GM12878 (cell line): ENCODE measurements around the gene ABCA13. TPM values are rescaled to one million over a fixed set of nuclear protein-coding genes. Genes with fewer than 3 reads are reported as not detected.

Experiments
- ATAC-seq: fragments of 200-7000 bp; cut with Tn5 transposase; 3 replicates; pipeline ENCODE4 v1.9.1; 2020; ENCODE audit warnings: mild to moderate bottlenecking, moderate library complexity
- BruUV-seq: library from RNA; stranded (reverse); fragments of 400-500 nt; replicated peaks from 2 replicates; lab custom pipeline; 2021; lab: Mats Ljungman, UMichigan
- CTCF ChIA-PET: fragments of 300-600 bp; sonication (Branson Sonifier 250); formaldehyde crosslinking; extraction: SDS; loops from one replicate; lab custom pipeline; 2021; ENCODE audit warnings: inconsistent platforms; lab: Yijun Ruan, JAX
- POLR2A ChIA-PET: fragments of 350-600 bp; formaldehyde crosslinking; extraction: SDS; loops from one replicate; lab custom pipeline; 2021; ENCODE audit warnings: inconsistent platforms; lab: Charles Lee
- RAD21 ChIA-PET: fragments of 300-600 bp; sonication (Branson Sonifier 250); formaldehyde crosslinking; loops from one replicate; lab custom pipeline; 2023; ENCODE audit warnings: antibody characterized with exemption; ENCODE audit not compliant: unreplicated experiment; lab: Charles Lee
- SMC1A ChIA-PET: fragments of 300-600 bp; sonication (Branson Sonifier 250); formaldehyde crosslinking; loops from one replicate; lab custom pipeline; 2023; ENCODE audit not compliant: unreplicated experiment, uncharacterized antibody; lab: Charles Lee
- DNase-seq: peaks from one replicate; pipeline ENCODE4 v3.0.0-alpha.2; 2011; ENCODE audit warnings: low read depth, low spot score
- FAIRE-seq: peaks from 3 replicates; lab custom pipeline; 2011; peaks lifted over from hg19 to GRCh38; lab: Jason Lieb, UNC
- H2AFZ ChIP-seq: 2 replicates; pipeline ENCODE4 v1.6.0; 2011; ENCODE audit warnings: low read depth, low read length, control low read depth; ENCODE audit not compliant: control insufficient read depth
- H3K27ac ChIP-seq: 2 replicates; pipeline ENCODE4 v1.5.1; 2011; ENCODE audit warnings: control low read depth; ENCODE audit not compliant: control insufficient read depth, insufficient read depth
- H3K27me3 ChIP-seq, 2 experiments: replicated peaks in 1 of 2; 2 replicates each; pipeline versions ENCODE4 v1.6.0 to v1.6.1; 2011; ENCODE audit warnings: low read length in 1 of 2; ENCODE audit not compliant: control insufficient read depth in 2 of 2, insufficient read depth in 2 of 2
- H3K36me3 ChIP-seq, 2 experiments: 2 replicates each; pipeline ENCODE4 v1.5.1; 2011; ENCODE audit warnings: low read length in 1 of 2; ENCODE audit not compliant: control insufficient read depth in 2 of 2, insufficient read depth in 2 of 2
- H3K4me1 ChIP-seq: 2 replicates; pipeline ENCODE4 v1.6.1; 2011; ENCODE audit warnings: mild to moderate bottlenecking, low read length, moderate library complexity, mixed read lengths; ENCODE audit not compliant: control insufficient read depth, insufficient read depth
- H3K4me2 ChIP-seq: 2 replicates; pipeline ENCODE4 v1.6.0; 2011; ENCODE audit warnings: control low read depth; ENCODE audit not compliant: control insufficient read depth, insufficient read depth
- H3K4me3 ChIP-seq: fragments of 200-600 bp; sonication (generic); 2 replicates; pipeline ENCODE4 v1.5.1; 2016
- H3K79me2 ChIP-seq: 2 replicates; pipeline ENCODE4 v1.6.0; 2011; ENCODE audit warnings: low read length; ENCODE audit not compliant: control insufficient read depth, insufficient read depth
- H3K9ac ChIP-seq: 2 replicates; pipeline ENCODE4 v1.8.0; 2011; ENCODE audit warnings: low read length, control low read depth, mixed read lengths; ENCODE audit not compliant: control insufficient read depth, insufficient read depth
- H3K9me3 ChIP-seq: replicated peaks from 3 replicates; pipeline ENCODE4 v1.5.1; 2011; ENCODE audit warnings: mild to moderate bottlenecking, low read length; ENCODE audit not compliant: control insufficient read depth, insufficient read depth
- H4K20me1 ChIP-seq: 2 replicates; pipeline ENCODE4 v1.6.0; 2011; ENCODE audit not compliant: control insufficient read depth, insufficient read depth
- NKRF ChIP-seq: fragments of 450-650 bp; conservative IDR thresholded peaks from 2 replicates; pipeline ENCODE4 v1.6.1; 2017; ENCODE audit warnings: mild to moderate bottlenecking, moderate library complexity
- RAD21 ChIP-seq: IDR thresholded peaks from 2 replicates; pipeline ENCODE4 v1.6.1; 2011; ENCODE audit warnings: mild to moderate bottlenecking, low read depth, low read length, moderate library complexity; ENCODE audit not compliant: insufficient read depth
- SMAD1 ChIP-seq: fragments of 450-650 bp; IDR thresholded peaks from 2 replicates; pipeline ENCODE4 v1.6.1; 2018; ENCODE audit warnings: mild to moderate bottlenecking, low read depth; ENCODE audit not compliant: partially characterized antibody
- WGBS: methylation state at CpG from one replicate; pipeline ENCODE4 v1.1.6; 2016; ENCODE audit warnings: low lambda C conversion rate; ENCODE audit not compliant: insufficient replicate concordance, insufficient coverage; ENCODE audit errors: missing lambda C conversion rate; 5-methylcytosine and 5-hydroxymethylcytosine counted together
- in situ Hi-C: fragments of 300-500 bp; cut with MboI; formaldehyde crosslinking; loops from 9 replicates; pipeline ENCODE4 v1.14.3; 2018; ENCODE audit warnings: mixed read lengths
- intact Hi-C: fragments of 100-400 bp; cut with micrococcal nuclease; formaldehyde crosslinking; loops from one replicate; pipeline ENCODE4 v1.14.2; 2022; ENCODE audit not compliant: unreplicated experiment
- polyA plus RNA-seq, 11 experiments: library from polyadenylated mRNA; depleted of rRNA in 4 of 11; unstranded in 6 of 11; stranded (reverse) in 5 of 11; fragments of >200 nt; fragmentation: Nextera tagmentation in 4 of 11; fragmentation: Illumina TruSeq in 1 of 11; extraction: Ambion mirVana in 4 of 11; extraction: Trizol in 1 of 11; gene quantifications; 1 replicate in 1 of 11; 2 replicates in 10 of 11; pipeline versions ENCODE4 v1.2.1 to v1.2.3, GENCODE V29; 2011 to 2016; ENCODE audit warnings: inconsistent platforms in 2 of 11, missing spikeins in 2 of 11, low read depth in 1 of 11
- total RNA-seq, 4 experiments: library from RNA; depleted of rRNA in 3 of 4; stranded (reverse); fragments of >200 nt in 3 of 4; fragmentation: Illumina TruSeq in 1 of 4; extraction: Trizol in 1 of 4; gene quantifications; 2 replicates each; pipeline versions ENCODE4 v1.2.1 to v1.2.3, GENCODE V29; 2013 to 2021
- TF ChIP-seq, protein P1 (sequence below), 3 experiments: IDR thresholded peaks in 2 of 3; conservative IDR thresholded peaks in 1 of 3; 2 replicates each; pipeline ENCODE4 v1.5.1; 2011; ENCODE audit warnings: low read depth in 3 of 3, low read length in 3 of 3, mild to moderate bottlenecking in 3 of 3, control low read depth in 2 of 3, moderate library complexity in 2 of 3, inconsistent platforms in 1 of 3, mixed read lengths in 1 of 3; ENCODE audit not compliant: control insufficient read depth in 2 of 3, insufficient read depth in 1 of 3; ENCODE audit errors: extremely low read depth in 1 of 3

Gene ABCA13
- total and polyA plus RNA-seq, 10 of the 15 experiments (the other 5 are each of a cell fraction or from before 2014, with no cell fraction given), result under 0.01 to 0.98 (median 0.04) TPM; not detected in 2

DNA sequence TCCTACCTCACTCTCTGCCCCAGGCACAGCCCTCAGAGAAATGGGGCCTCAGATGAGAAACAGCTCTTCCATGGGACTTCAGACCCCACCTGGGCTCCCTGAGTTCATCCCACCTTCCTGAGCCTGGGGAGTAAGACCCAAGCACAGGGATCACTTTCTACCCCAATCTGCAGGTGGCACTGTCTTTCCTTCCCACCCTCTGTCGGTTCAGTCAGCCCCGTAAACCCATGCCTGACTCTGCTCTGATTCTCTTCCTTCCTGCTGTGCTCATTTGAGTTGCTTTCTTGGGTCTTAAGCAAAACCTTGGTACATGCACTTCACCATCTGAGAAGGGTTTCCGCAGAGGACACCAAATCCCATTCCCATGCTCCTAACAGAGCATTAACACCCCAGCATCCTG is 446.7 kb downstream of the ABCA13 start:
- no peaks in the 10 kb centered on the region for H3K9me3 ChIP-seq
- no peaks in the 10 kb centered on the region for H3K4me1 ChIP-seq
- no peaks in the 10 kb centered on the region for H3K36me3 ChIP-seq
- no peaks in the 10 kb centered on the region for H3K79me2 ChIP-seq
- ATAC-seq, result no peak
- H3K9ac ChIP-seq, result no peak overlapping the region
- DNase-seq, result no peak
- H3K4me3 ChIP-seq, result no peak overlapping the region
- no peak overlapping the region for H2AFZ ChIP-seq
- RAD21 ChIA-PET, result no interaction called here
- no peak overlapping the region for H3K27ac ChIP-seq
- TF ChIP-seq RAD21, result peak; percentile 17; the same call in 1 of the 2 replicates
- no peak for TF ChIP-seq SMAD1
- TF ChIP-seq, protein P1, sequence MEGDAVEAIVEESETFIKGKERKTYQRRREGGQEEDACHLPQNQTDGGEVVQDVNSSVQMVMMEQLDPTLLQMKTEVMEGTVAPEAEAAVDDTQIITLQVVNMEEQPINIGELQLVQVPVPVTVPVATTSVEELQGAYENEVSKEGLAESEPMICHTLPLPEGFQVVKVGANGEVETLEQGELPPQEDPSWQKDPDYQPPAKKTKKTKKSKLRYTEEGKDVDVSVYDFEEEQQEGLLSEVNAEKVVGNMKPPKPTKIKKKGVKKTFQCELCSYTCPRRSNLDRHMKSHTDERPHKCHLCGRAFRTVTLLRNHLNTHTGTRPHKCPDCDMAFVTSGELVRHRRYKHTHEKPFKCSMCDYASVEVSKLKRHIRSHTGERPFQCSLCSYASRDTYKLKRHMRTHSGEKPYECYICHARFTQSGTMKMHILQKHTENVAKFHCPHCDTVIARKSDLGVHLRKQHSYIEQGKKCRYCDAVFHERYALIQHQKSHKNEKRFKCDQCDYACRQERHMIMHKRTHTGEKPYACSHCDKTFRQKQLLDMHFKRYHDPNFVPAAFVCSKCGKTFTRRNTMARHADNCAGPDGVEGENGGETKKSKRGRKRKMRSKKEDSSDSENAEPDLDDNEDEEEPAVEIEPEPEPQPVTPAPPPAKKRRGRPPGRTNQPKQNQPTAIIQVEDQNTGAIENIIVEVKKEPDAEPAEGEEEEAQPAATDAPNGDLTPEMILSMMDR (IDR thresholded peaks at IDR 0.05 in 2 of 3, conservative IDR thresholded peaks at IDR 0.05 in 1 of 3; ENCODE audit: control insufficient read depth in 2 of 3, extremely low read depth in 1 of 3, insufficient read depth in 1 of 3, low read depth in 3 of 3, low read length in 3 of 3), result peak in 1 of 3 experiments; percentile 33; a peak in 2 of 6 replicates
- no peaks in the 10 kb centered on the region for H4K20me1 ChIP-seq
- no peaks in the 10 kb centered on the region for H3K27me3 ChIP-seq
- no peak for FAIRE-seq
- intact Hi-C loops, result no loop called here
- CTCF ChIA-PET, result no interaction called here
- no TSS peak for BruUV-seq
- 40% methylated on average over 3 of the region's 3 CpGs for WGBS
- in situ Hi-C loops, result no loop called here
- POLR2A ChIA-PET, result no interaction called here
- no peak overlapping the region for H3K4me2 ChIP-seq
- SMC1A ChIA-PET, result no interaction called here

GRCh38 chr7:48621076-48621475 is 449.8 kb downstream of the ABCA13 start:
- Histone ChIP-seq H3K4me2 (no peak overlapping the region), H3K79me2 (no peaks in the 10 kb centered on the region), H2AFZ (no peak overlapping the region), H3K9ac (no peak overlapping the region), H3K27ac (no peak overlapping the region), H3K36me3 (no peaks in the 10 kb centered on the region), H3K4me3 (no peak overlapping the region), H4K20me1 (no peaks in the 10 kb centered on the region), H3K4me1 (no peaks in the 10 kb centered on the region), H3K9me3 (no peaks in the 10 kb centered on the region), H3K27me3 (no peaks in the 10 kb centered on the region)
- in situ Hi-C loops, result no loop called here
- DNase-seq (no peak), ATAC-seq (no peak), FAIRE-seq (no peak)
- BruUV-seq, result no TSS peak
- intact Hi-C loops, result no loop called here
- ChIA-PET POLR2A (no interaction called here), CTCF (no interaction called here)
- 2% methylated on average over 4 of the region's 4 CpGs for WGBS
- TF ChIP-seq NKRF, result no peak
- TF ChIP-seq, all 136 proteins: peak for 0
- RAD21 ChIA-PET, result no interaction called here
- SMC1A ChIA-PET, result no interaction called here
